ENCODE results near the gene MAML3.

The MAML3 gene

DNA sequence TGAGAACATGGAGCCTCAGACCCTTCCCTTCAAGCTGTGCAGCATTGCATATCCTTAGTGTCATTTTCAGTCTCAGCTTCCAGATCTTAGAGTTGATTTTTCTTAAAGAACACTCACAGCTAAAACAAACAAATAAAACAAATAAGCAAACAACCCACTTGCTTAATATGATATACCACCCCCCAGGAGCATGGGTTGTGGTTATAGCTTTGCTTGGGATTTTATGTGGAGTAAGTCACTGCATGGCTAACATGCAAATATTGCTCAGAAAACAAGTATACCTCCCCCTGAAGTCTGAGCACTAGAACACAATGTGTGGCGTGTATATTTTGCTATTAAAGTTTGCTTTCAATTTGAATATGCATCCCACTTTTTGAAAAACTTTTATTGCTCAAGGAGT, 409.8 kb downstream of the MAML3 start:
- DNase-seq = no peak

DNA sequence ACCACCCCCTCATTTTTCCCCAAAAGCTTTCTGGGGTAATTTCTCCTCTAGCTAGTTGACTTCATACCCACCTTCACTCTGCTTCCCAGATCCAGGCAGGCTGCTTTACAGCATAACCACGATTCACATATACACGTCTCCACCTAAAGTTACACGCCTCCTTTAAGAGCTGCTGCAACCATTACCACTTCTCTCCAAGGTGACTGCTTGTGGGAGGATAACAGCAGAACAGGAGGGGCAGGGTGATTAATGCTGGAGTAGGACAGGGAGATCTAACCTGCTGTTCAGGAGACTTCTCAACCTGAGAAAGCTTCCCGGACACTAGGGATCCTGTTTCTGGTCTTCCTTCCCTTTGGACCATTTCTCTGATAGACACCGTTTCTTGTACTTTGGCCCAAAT, 411.0 kb downstream of the MAML3 start:
- DNase-seq = no peak

DNA sequence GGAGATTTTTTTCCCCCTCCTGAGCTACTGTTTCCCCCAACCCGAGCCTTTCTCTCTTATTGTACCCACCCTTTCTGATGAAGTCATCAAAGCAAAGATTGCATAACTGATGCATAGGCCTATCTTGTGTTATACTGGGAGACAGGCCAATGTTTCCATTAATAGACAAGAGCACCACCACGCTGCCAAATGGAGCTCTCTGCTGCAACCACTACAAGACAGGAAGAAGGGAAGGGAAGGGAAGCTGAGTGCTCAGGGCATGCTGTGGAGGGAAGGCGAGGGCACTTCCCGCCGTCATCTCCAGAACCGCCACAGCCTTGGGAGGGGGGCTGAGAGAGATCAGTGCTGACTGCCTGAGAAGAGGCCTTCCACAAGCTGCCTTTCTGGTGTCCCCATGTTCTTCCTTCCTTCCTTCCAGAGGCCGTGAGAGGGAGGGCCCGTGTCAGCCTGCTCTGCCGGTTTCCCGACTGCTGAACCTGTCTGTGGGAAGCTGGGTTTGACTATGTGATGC, 413.4 kb downstream of the MAML3 start:
- no peak for DNase-seq

DNA sequence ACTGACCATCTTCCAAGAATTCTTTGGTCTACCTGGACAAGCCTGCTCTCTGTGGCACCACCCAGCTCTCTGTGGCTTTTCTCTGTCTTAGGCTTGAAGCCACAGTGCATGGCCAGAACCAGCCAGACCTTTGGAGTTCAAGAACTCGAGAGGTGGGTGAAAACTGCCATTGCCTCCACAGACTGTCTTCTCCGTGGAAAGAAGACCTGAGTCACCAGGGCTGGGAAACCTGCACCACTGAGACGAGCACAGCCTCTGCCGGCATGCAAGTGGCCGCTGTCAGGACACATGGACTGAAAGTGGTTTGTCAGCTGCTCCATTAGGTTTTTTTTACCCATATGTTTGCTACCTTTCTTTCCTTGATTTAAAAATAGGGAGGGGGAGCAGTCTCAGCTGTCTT, 413.9 kb downstream of the MAML3 start:
- DNase-seq = no peak

DNA sequence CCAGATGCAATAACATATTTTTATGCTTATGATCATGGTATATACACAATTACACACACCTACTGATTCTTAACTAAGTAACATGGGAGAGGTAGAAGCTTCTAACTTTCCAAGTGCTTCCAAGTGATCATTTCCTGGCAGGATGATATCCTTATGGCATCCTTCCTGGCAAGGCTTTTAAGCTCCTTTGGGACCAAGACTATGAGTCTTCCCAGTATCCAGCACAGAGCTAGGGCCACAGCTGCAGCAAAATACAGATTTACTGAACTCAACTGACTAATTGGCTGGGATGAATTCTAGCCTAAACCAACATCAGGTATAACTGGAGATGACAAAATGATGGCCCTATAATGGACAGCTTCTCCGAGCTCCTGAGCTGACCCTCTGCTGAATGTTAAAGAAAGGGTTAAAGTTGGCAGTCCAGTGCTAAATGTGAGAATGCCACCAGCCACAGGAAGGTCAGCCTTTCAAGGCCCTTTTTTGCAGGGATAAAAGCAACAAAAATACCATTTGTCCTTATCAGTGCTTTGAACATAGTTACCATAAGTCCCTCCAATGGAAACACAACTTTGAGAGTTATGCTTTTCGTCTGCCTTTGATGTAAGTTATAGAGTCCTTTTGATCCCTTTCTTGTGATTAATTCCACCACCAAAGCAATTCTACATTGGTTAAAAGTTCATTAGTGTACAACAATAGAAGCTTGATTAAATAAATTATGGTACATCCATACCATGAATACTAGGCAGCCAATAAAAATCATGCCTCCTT, 415.0 kb downstream of the MAML3 start:
- peak in 1 of 2 experiments; percentile 16 for DNase-seq

DNA sequence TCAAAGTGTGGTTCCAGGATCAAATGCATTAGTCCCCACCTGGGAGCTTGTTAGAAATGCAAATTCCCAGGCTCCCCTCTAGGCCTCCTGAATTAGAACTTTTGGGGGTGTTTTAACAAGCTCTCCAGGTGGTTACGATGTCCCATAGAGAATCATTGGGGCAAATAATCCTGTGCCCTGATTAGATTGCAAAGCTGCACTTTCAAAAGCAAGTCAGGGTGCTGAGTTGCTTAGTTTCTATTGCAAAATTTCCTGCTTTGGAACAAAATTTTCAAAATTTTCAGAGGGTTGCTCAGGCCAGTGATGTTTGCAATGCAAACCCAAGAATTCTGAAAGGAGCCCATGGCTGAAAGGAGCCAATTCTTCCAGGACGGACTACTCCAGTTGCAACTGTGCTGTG, 417.3 kb downstream of the MAML3 start:
- DNase-seq = no peak

DNA sequence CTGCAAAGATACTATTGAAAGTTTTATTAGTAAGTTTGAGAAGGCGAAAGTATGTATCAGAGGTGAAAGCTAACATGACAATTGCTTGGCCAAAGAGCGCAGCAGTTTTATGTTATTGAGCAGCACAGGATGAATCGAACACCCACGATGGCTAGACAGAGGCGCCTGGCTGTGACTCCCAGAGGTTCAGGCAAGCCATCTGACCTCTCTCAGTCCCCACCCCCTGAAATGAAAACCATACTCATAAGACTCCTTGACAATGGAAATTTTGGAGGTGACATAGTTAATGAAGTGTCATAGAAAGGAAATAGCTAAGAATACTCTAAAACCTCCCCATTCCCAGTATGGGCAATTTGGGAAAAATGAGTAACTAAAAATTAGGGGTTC, 417.7 kb downstream of the MAML3 start:
- DNase-seq = no peak

DNA sequence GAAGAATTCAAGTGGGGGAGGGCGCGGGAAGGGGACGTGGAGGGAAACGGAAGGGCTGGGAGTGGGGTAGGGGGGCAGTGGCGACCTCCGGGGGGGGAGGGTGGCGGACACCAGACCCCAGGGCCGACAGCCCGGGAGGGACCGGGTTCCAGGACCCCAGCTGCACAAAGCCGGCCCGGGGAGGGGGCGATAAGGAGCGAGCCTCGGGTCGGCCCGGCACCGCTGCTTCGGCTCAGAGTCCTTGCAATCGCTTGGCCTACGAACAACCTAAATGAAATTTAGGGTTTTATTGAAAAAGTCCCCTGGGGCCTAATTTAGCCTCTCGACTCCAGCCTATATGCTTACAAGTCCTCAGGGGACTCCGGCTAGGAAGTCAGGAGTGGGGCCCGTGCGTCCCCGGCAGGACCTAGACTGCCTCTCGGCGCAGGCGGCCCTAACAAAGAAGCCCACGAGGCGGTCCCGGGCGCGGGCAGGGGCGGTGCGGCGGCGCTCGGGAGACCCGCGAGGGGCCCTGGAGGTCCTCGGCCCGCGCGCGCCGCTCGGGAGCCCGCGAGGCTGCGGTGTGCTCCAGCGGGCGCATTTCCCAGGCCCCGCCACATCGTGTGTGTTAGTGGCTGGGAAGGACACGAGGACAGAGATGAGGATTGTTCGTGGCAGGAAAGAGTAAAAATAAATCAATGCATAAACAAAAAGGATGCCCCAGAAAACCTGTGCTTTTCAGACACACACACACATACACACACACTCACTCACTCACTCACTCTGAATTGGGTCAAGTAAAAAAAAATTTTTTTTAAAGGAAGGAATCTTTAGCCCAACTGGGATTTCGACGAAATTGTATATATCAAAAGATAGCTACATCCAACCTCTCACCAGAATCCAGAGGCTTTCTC, 418.4 kb downstream of the MAML3 start:
- DNase-seq = peak; percentile 42 to 61

DNA sequence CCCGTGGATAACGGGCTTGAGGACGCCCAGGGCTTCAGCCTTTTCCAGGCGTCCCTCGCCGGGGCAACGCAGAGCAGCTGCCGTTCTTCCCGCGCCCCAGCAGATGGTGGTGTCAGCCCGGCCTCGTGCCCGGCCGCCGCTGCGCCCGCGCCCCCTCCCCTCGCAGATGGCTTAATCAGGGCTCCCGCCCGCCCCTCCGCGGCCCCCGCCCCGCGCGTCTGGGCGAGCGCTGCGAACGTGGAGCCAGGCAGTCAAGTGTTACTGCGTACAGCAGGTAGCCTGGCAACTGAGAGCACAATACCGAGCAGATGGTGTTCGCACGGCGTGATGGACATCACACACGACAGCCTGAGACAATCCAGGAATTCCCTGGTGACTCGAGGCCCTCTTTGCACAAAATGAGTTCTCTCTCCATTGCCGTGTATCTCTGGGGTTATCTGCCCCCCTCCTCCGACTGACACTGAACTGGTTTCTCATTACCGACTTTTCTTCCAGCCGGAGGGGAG, 419.1 kb downstream of the MAML3 start:
- DNase-seq = peak; percentile 94 to 96

DNA sequence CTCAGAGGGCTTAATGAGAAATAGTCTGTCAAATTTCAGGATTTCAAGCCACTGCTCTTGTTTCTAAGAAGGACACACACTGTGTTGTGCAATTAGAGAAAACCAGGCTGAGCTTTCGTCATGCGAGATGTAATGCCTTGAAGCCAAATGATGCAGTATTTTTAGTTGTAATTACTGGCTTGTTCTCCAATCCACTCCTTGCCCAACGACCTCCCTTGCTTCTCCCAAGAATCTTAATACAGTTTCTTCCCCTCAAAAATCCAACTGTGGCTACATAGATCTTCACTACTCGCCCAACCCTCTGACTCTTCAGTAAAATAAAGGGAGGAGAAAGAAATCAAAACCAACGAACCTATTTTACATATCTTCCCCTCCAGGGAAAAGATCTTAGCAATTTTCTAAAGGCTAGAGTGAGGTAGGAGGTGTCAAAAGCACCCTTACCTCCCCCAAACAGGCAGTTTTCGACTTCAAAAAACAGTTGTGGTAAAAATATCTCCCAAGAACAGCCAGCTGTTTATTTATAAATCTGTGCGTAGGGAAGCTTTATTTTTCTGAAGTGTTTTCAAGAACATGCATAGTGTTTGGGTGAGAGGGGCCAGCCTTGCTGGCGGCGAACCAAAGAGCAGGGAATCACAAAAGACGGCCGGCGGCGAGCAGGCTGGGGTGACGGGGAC, 419.6 kb downstream of the MAML3 start:
- no peak for DNase-seq

DNA sequence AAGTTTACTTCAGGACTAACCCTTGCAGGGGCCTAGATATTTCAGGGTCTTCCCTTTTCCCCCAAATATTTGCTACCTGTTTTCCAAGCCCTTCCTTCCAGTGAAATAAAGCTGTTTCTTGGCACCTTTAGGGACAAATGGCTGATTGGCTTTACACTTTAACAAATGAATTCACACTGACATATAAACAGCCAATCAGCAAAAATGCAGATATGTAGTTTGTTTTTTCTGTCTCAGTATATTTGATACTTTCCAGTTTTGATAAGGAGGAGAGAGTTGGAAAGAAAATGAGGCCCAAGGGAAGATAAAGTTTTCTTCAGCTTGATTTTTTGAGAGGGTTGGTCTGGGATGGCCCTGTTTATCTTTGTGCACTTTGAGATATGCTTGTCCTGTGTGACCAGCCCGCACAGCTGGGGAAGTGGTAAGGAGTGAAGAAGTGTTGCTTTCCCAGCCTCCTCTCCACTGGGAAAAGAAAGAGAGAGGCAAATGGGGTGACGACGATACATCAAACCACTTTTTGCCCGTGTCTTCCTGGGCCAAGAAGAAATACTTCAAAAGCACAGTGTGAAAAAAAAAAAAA, 420.9 kb downstream of the MAML3 start:
- no peak for DNase-seq

DNA sequence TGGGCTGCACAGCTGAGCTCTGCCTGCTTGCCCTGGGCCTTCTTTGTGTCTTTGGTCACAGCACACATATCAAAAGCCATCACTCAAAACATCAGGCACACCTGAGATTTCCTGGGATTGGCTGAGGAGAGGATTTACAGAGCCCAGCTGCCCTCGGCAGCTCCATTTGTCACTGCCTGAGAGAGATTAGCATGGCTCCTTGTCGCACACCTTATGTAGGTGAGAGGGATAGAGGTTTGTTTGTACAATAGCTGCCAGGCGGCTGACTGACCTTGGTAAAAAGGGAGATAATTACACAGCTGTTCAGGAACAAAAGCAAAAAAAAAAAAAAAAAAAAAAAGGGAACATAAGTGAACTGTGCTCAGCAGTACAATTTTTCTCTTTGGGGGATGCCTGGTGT, 425.1 kb downstream of the MAML3 start:
- no peak for DNase-seq

DNA sequence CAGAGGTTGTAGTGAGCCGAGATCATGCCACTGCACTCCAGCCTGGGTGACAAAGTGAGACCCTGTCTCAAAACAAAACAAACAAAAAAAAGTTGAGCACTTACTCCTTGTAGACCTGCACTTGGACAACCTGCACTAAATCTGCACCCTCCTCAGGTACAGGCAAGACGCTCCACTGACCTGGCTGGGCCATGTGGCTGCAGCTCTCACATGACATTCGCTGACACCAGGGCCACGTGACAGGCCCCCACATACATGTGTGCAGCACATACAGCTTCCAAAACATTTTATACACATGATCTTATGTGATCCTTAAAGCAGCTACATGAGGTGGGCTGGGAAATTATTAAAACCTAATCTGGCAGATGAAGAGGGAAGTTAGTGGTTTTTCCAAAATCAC, 425.8 kb downstream of the MAML3 start:
- no peak for DNase-seq

DNA sequence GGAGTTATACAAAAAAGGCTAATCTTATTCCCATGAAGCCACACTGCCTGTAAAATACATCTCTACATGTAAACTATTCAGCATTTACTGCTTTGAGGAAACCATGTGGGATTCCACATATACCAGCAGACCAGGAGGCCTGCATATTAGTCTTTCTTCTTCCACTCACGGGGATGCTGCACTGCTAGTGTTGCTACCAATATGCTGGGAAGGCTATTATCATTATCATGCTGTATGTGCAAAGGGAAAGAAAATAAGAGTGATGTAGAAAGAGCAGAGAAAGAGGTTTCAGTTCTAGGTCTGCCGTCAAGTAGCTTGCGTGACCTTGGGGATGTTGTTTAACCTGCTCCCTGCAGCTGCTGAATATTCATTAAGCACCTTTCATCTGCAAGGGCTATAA, 427.4 kb downstream of the MAML3 start:
- no peak for DNase-seq

DNA sequence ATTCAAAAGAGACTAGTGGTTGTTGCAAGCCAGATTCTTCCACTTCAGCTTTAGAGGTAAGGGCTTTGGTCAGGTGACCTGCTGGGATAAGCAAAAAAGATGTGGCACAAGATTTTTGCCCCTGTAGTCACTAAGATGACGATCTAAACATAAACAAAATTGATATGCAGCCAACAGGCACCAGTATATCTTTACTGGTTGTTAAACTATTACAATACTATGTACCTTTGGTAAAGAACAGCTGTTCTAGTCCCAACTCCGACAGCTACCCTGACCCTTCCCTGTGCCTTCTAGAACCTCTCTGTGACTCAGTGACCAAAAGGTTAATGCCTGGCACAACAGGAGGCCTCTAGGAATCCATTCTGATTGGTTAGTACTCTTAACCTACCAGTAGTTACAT, 428.7 kb downstream of the MAML3 start:
- DNase-seq = no peak

DNA sequence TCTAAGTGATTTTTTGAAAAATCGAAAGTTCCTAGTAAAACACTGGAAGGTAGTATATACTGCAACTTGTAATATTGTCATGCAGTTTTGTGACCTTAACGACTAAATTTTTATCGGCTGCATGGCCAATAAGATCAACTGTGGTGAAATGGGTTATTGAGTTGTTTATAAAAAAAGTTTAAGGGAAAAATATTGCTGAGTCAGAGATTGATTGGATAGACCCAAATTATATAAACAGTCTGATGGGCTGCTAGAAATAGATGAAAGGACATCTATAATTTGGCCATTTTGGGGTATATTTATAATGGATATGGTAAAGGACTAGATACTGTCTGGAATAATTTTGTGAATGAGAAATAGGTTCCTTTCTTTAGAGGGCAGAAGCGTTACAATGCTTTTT, 432.2 kb downstream of the MAML3 start:
- DNase-seq = no peak

DNA sequence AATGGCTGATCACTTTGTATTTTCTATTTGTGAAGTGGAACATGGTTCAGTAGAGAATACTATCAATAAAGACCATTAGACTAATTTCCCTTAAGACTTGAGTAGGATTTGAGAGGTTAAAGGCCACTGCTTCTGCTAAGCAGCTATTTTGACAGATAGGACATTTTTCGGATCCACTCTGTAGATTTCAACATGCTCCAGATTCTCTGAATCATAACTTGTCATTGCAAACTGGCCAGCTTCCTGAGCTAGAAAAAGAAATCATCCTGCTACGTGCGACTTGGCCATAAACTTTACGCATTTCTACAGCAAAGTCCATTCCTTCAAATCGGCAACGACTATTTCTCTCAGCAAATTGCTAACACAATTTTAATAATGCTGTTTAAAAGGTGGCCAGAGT, 433.2 kb downstream of the MAML3 start:
- no peak for DNase-seq

DNA sequence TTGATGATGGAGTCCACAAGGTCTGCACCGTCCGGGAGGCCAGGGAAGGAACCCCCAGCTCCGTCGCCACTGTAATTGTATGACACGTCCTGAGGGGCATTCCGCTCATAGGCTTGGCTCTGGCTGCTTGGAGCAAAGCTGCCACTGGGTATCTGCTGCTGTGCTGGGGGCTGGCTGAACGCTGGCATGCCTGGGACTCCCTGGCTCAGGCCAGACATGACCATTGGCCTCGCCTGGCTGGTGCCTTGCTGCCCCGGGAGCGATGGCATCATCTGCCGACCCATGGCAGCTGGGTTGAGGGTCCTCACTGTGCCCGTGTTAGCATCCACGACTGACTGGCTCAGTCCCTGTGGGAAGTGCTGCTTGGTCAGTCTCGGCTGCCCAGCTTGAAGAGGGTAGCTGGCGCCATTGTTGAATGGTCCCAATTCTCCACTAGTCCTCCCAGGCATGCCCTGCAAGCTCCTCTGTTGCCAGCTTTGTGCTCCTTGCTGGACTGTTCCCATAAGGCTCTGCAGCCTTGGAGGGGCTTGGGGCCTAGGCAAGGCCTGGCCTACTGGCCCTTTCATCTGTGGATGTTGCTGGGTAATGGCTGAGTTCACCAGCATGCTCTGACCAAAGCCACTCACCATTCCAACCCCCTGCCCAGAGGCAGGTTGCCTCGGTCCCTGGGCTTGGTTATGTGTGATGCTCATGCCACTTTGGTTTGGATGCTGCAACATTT, 434.4 kb downstream of the MAML3 start:
- DNase-seq = no peak

DNA sequence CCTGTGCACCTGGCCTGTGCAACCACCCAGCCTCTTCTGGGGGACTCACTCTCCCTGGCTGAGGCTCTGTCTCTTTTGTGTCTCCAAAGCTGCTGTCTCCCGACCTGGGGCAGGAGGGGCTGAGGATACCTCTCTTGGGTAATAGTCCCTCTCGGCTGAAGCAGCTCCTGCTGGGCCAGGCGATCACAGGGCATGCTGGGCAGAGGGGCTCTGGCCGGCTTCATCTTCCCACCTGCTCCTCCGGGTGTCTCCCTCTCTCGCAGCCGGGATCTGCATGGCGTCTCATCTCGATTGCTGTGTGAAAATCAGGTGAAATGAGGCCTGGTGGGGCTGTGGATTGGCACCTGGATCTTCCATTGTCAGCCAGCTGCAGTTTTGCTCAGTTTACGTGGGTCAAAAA, 435.2 kb downstream of the MAML3 start:
- DNase-seq = no peak

DNA sequence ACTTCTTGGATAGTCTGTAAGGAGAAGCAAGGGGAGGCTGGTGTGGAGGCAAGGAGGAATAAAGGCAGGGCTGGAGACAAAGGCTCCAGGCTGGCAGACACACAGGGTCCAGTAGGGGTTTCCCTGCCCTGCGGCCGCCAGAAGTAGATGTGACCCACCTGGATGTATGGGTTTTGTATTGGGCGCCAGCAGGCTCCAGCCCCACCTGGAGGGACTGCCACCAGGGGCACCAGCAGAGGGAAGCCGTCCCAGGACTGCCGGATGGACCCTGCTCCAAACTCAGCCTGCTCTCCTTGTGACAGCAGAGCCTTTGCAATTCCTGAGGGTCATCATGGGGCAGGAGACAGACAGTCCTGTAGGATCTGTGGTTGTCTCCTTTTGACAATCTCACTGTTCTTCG, 435.6 kb downstream of the MAML3 start:
- DNase-seq = no peak

DNA sequence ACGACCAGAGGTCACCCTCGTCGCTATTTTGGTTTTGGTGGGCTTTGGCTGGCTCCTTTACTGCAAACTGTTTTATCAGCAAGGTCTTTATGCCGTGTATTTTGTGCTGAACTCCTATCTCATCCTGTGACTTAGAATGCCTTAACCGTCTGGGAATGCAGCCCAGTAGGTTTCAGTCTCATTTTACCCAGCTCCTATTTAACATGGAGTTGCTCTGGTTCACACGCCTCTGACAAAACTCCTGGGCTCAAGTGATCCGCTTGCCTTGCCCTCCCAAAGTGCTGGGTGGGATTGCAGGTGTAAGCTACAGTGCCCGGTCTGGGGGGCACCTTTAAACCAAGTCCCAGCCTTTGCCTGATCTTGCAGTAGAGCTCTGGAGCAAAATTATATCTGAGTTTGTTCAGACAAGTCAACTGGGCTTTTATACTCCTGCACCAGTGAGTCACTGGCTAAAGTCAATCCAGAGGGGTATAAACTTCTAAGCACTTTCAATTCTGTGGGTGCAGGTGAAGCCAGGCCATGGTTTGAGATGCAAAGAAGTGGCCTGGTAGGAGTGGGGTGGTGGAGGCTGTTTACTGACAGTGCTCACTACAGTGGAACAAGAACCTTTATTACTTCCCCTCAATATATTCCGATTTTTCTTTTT, 438.1 kb downstream of the MAML3 start:
- no peak for DNase-seq

DNA sequence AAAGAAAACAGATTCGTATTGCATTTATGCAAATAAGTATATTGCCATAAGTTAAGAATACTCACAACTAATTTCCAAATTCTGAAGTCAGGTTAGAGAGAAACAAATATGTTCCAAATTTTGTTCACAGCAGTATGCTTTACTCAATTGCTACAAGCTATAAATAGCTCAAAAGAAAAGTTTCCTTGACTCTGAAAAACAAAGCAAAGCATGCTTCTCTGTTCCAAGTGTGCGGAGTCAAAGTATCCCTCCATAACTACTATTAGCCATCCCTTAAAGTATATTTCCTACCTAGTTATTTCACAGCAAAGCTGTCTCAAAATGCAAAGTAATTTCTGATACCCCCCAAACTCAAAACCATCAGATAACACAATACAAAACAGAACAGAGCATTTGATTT, 441.1 kb downstream of the MAML3 start:
- DNase-seq = no peak

All from NCI-H524 (cell line).